K562 (cell line): ENCODE measurements around the gene LRRC4B. TPM values are rescaled to one million over a fixed set of nuclear protein-coding genes. Genes with fewer than 3 reads are reported as not detected.

Source experiments
- ASH1L ChIP-seq: fragments of 450-650 bp; IDR thresholded peaks from 2 replicates; pipeline ENCODE4 v1.6.1; 2018; ENCODE audit warnings: borderline replicate concordance, mild to moderate bottlenecking, low read depth; ENCODE audit not compliant: partially characterized antibody
- CHD2 ChIP-seq: IDR thresholded peaks from 2 replicates; pipeline ENCODE4 v1.6.1; 2011; ENCODE audit warnings: low read depth, low read length
- E2F3 ChIP-seq: fragments of 250-450 bp; sonication (Bioruptor Pico); IDR thresholded peaks from 2 replicates; pipeline ENCODE4 v1.4.0; 2020; ENCODE audit warnings: mild to moderate bottlenecking
- FUS ChIP-seq: fragments of 200-400 bp; formaldehyde crosslinking; optimal IDR thresholded peaks from 2 replicates; pipeline ENCODE3; 2017; ENCODE audit warnings: low read depth, low read length
- KLF13 ChIP-seq: fragments of 450-650 bp; IDR thresholded peaks from 2 replicates; pipeline ENCODE4 v1.6.1; 2016; ENCODE audit warnings: missing genetic modification characterization, low read depth, mild to moderate bottlenecking, missing compliant biosample characterization, moderate library complexity, borderline replicate concordance
- NONO ChIP-seq, 2 experiments: fragments of 200-400 bp in 1 of 2; fragments of 450-650 bp in 1 of 2; formaldehyde crosslinking in 1 of 2; IDR thresholded peaks; 2 replicates each; pipeline ENCODE4 v1.6.1; 2017; ENCODE audit warnings: low read depth in 2 of 2, mild to moderate bottlenecking in 2 of 2, moderate library complexity in 2 of 2, low read length in 1 of 2
- RUNX1 ChIP-seq: sonication (generic); IDR thresholded peaks from 2 replicates; pipeline ENCODE4 v1.6.1; 2016; ENCODE audit warnings: antibody characterized with exemption, low read depth
- TCF15 ChIP-seq: fragments of 250-450 bp; sonication (Bioruptor Pico); IDR thresholded peaks from 2 replicates; pipeline ENCODE4 v1.8.0; 2022; ENCODE audit warnings: moderate library complexity, mild to moderate bottlenecking, inconsistent platforms
- TFAP4 ChIP-seq: sonication (generic); formaldehyde crosslinking; IDR thresholded peaks from 2 replicates; pipeline ENCODE4 v1.8.0; 2022; ENCODE audit warnings: missing genetic modification reagents, mild to moderate bottlenecking, moderate library complexity, borderline replicate concordance
- ZBTB12 ChIP-seq: fragments of 250-450 bp; sonication (Bioruptor Pico); IDR thresholded peaks from 2 replicates; pipeline ENCODE4 v1.4.0; 2020
- ZNF277 ChIP-seq: fragments of 250-450 bp; sonication (Bioruptor Pico); IDR thresholded peaks from 2 replicates; pipeline ENCODE4 v1.8.0; 2022; ENCODE audit warnings: inconsistent platforms, mild to moderate bottlenecking, moderate library complexity, borderline replicate concordance
- ZNF512 ChIP-seq: IDR thresholded peaks from 2 replicates; pipeline ENCODE4 v1.6.1; 2016; ENCODE audit warnings: missing genetic modification characterization, missing compliant biosample characterization
- polyA plus RNA-seq, 8 experiments: library from polyadenylated mRNA; depleted of rRNA in 4 of 8; stranded (reverse) in 5 of 8; unstranded in 3 of 8; fragments of >200 nt; fragmentation: Nextera tagmentation in 2 of 8; fragmentation: Illumina TruSeq in 1 of 8; extraction: Ambion mirVana in 2 of 8; extraction: Trizol in 1 of 8; gene quantifications; 2 replicates each; pipeline versions ENCODE4 v1.2.1 to v1.2.3, GENCODE V29; 2011 to 2014; ENCODE audit warnings: inconsistent platforms in 1 of 8, missing spikeins in 1 of 8
- total RNA-seq, 7 experiments: library from RNA; depleted of rRNA in 6 of 7; stranded (reverse); fragments of >200 nt in 6 of 7; fragmentation: Illumina TruSeq in 2 of 7; extraction: Trizol in 2 of 7; gene quantifications; 2 replicates each; pipeline versions ENCODE4 v1.2.1 to v1.2.3, GENCODE V29; 2011 to 2021; ENCODE audit warnings: low replicate concordance in 1 of 7

The LRRC4B gene
- total and polyA plus RNA-seq, 9 of the 15 experiments (the other 6 are each of a cell fraction or from before 2014, with no cell fraction given): 0.18 to 9.6 (median 2.9) TPM; not detected in 2

GRCh38 chr19:50551715-50552187, 16.5 kb downstream of the LRRC4B start (continued):
- TF ChIP-seq TFAP4 (CRISPR knock-in tag): peak; percentile 36; the same call in 1 of the 2 replicates
- no peak for TF ChIP-seq FUS
- no peak for TF ChIP-seq TCF15 (CRISPR knock-in tag)
- TF ChIP-seq KLF13: no peak
- TF ChIP-seq ZNF277 (CRISPR knock-in tag): no peak
- TF ChIP-seq CHD2: no peak
- no peak for TF ChIP-seq ASH1L
- no peak for TF ChIP-seq RUNX1
- no peak for TF ChIP-seq ZBTB12 (CRISPR knock-in tag)
- no peak for TF ChIP-seq ZNF512 (tag)
- TF ChIP-seq NONO (IDR thresholded peaks at IDR 0.05; ENCODE audit: low read depth in 2 of 2, low read length in 1 of 2): no peak
- TF ChIP-seq E2F3 (CRISPR knock-in tag): no peak
